ENCODE data around the gene VCAN. TPM values are rescaled to one million over a fixed set of nuclear protein-coding genes. Genes with fewer than 3 reads are reported as not detected.

The VCAN gene
- total and polyA plus RNA-seq, 2 of the 8 experiments (the other 6 are each of a cell fraction or from before 2014, with no cell fraction given), result 146 to 404 TPM

DNA sequence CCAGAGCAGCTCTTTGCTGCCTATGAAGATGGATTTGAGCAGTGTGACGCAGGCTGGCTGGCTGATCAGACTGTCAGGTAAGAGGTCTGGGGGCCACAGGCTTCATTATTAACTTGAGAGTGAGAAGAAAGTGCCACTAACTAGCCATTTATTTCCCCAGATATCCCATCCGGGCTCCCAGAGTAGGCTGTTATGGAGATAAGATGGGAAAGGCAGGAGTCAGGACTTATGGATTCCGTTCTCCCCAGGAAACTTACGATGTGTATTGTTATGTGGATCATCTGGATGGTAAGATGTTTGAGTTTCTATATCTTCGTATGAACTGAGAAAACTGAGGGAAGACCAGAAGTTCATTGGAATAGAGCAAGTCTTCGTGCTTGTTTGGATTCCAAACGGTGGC is 22.1 kb downstream of the VCAN start:
- Histone ChIP-seq H3K18ac (ENCODE audit: extremely low read depth, low read length) (no peak overlapping the region; the same call in 1 of the 2 replicates), H4K91ac (replicated peaks; ENCODE audit: insufficient read length, low read length) (no peak overlapping the region), H2BK20ac (ENCODE audit: low read length) (no peak overlapping the region), H3K9me3 (ENCODE audit: insufficient read depth in 2 of 2, low read depth in 1 of 2, low read length in 1 of 2) (no peaks in the 10 kb centered on the region), H3K4ac (replicated peaks; ENCODE audit: insufficient read length, low read depth, low read length) (no peak overlapping the region), H3K23me2 (ENCODE audit: low read depth, low read length) (no peaks in the 10 kb centered on the region), H2AK5ac (ENCODE audit: low read depth, low read length) (no peak overlapping the region), H3K79me2 (ENCODE audit: control insufficient read depth in 1 of 2, insufficient read depth in 2 of 2, low read length in 2 of 2) (peaks cover 0 to 32% of the 10 kb centered on the region in 2 experiments; a peak in 2 of 4 replicates), H4K20me1 (replicated peaks in 1 of 2; ENCODE audit: control insufficient read depth in 1 of 2, insufficient read depth in 2 of 2, low read length in 2 of 2) (no peaks in the 10 kb centered on the region), H3K14ac (ENCODE audit: insufficient read length) (no peak overlapping the region), H3K4me1 (replicated peaks in 1 of 4; ENCODE audit: control insufficient read depth in 3 of 4, insufficient read depth in 4 of 4, low read length in 3 of 4) (peaks cover 0 to 10% (median 1%) of the 10 kb centered on the region in 4 experiments; a peak in 3 of 7 replicates), H2BK12ac (ENCODE audit: low read depth, low read length) (no peak overlapping the region), H3K27ac (ENCODE audit: low read depth, low read length) (no peak overlapping the region), H4K8ac (ENCODE audit: extremely low read depth, insufficient read depth, low read length) (no peak overlapping the region), H2BK120ac (replicated peaks; ENCODE audit: low read depth, low read length) (no peak overlapping the region), H2AFZ (ENCODE audit: low read length) (no peak overlapping the region), H3K4me3 (ENCODE audit: extremely low read depth in 1 of 4, insufficient read depth in 2 of 4, low read depth in 3 of 4, low read length in 4 of 4) (no peak overlapping the region), H3K23ac (ENCODE audit: insufficient read length) (no peak overlapping the region), H2BK5ac (ENCODE audit: low read depth, low read length) (no peak overlapping the region), H3K27me3 (replicated peaks in 1 of 4; ENCODE audit: control insufficient read depth in 3 of 4, extremely low read depth in 1 of 4, insufficient read depth in 3 of 4, low read length in 3 of 4) (no peaks in the 10 kb centered on the region), H3K9ac (replicated peaks in 1 of 4; ENCODE audit: extremely low read depth in 1 of 4, low read depth in 3 of 4, low read length in 3 of 4) (no peak overlapping the region), H3K36me3 (ENCODE audit: control insufficient read depth in 2 of 4, insufficient read depth in 4 of 4, low read length in 3 of 4) (peaks cover 8 to 80% (median 38%) of the 10 kb centered on the region in 4 experiments; a peak in 7 of 8 replicates), H2BK15ac (ENCODE audit: low read length) (no peak overlapping the region), H4K5ac (ENCODE audit: insufficient read length, low read depth, low read length) (no peak overlapping the region), H3K79me1 (ENCODE audit: low read depth, low read length) (no peaks in the 10 kb centered on the region), H3K4me2 (ENCODE audit: insufficient read depth in 1 of 2, low read depth in 2 of 2, low read length in 2 of 2) (0 out of 4 replicates have a peak overlapping the region, but pooled peaks of 1 of the 2 experiments have one; percentile 14), H3K56ac (replicated peaks; ENCODE audit: insufficient read length, low read depth, low read length) (no peak overlapping the region)
- 69% methylated on average over 7 of the region's 7 CpGs; no CpG with 5 or more reads in 1 of the 2 experiments for WGBS, 2 experiments (ENCODE audit: extremely low coverage in 1 of 2, insufficient coverage in 1 of 2, insufficient read length in 1 of 2, insufficient replicate concordance in 2 of 2, low coverage in 1 of 2, low lambda C conversion rate in 2 of 2, missing lambda C conversion rate in 1 of 2)
- DNase-seq (ENCODE audit: low read depth in 1 of 2, low spot score in 2 of 2), result no peak
- CTCF ChIA-PET (ENCODE audit: partially characterized antibody), result interaction anchor here (1.5 to 1.6 kb wide), 2 partner anchors 9 to 1144 kb away, joined by 4 to 6 read pairs; no protein-coding TSS in a partner anchor
- FAIRE-seq, result no peak
- POLR2A ChIA-PET (ENCODE audit: partially characterized antibody), result no interaction called here
- TF ChIP-seq SUZ12 (IDR thresholded peaks at IDR 0.05; ENCODE audit: low read length), result no peak
- no peak for TF ChIP-seq TEAD4 (IDR thresholded peaks at IDR 0.05; ENCODE audit: low read depth, low read length)
- TF ChIP-seq USF2 (IDR thresholded peaks at IDR 0.05; ENCODE audit: low read length), result no peak

Measured in H1 (cell line).